ENCODE measurements around the gene RASAL2. TPM values are rescaled to one million over a fixed set of nuclear protein-coding genes. Genes with fewer than 3 reads are reported as not detected.

The RASAL2 gene
- total and polyA plus RNA-seq, 2 donors (not counting 1 experiment from before 2014, with no cell fraction given) = 11.9 to 21.8 TPM

DNA sequence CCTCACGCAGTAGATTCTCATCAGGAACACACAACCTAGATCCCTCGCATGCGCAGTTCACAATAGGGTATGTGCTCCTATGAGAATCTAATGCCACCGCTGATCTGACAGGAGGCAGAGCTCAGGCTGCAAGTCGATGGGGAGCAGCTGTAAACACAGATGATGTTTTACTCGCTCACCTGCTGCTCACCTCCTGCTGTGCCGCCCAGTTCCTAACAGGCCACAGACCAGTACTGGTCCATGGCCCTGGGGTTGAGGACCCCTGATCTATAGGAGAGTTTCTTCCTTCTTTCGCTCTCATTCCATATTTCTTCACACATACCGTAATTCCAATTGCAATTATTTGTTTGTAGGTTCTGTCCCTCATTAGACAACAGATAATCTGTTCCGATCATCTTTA, 299.5 kb downstream of the RASAL2 start:
- H3K9ac ChIP-seq (ENCODE audit: insufficient read depth, low read length) = no peak overlapping the region
- no peaks in the 10 kb centered on the region for H3K9me3 ChIP-seq (ENCODE audit: control insufficient read depth, insufficient read depth, low read depth, low read length)
- no peak for TF ChIP-seq EZH2 (IDR thresholded peaks at IDR 0.05; ENCODE audit: low read length, missing control alignments)
- no peak for TF ChIP-seq CTCF (conservative IDR thresholded peaks at IDR 0.05 in 1 of 2, IDR thresholded peaks at IDR 0.05 in 1 of 2; ENCODE audit: low read depth in 1 of 2, low read length in 2 of 2)
- peaks cover 9% of the 10 kb centered on the region for H3K4me1 ChIP-seq (ENCODE audit: control insufficient read depth, extremely low read depth, insufficient read depth, low read length)
- no peak overlapping the region for H3K27ac ChIP-seq (ENCODE audit: insufficient read depth, low read length)
- no peak overlapping the region for H2AFZ ChIP-seq (ENCODE audit: low read length)
- no peaks in the 10 kb centered on the region for H3K79me2 ChIP-seq (ENCODE audit: control insufficient read depth, insufficient read depth, low read length)
- H4K20me1 ChIP-seq (ENCODE audit: control insufficient read depth, extremely low read depth, insufficient read depth, low read length) = no peaks in the 10 kb centered on the region
- no peaks in the 10 kb centered on the region for H3K36me3 ChIP-seq (ENCODE audit: control insufficient read depth, insufficient read depth, low read length)
- no peak for DNase-seq (ENCODE audit: low read depth in 2 of 2)
- no peak overlapping the region for H3K4me3 ChIP-seq (replicated peaks in 1 of 4; ENCODE audit: control extremely low read depth in 1 of 4, insufficient read depth in 1 of 4, low read depth in 3 of 4, low read length in 4 of 4)
- H3K27me3 ChIP-seq (ENCODE audit: control insufficient read depth, insufficient read depth, low read length) = no peaks in the 10 kb centered on the region
- H3K4me2 ChIP-seq (ENCODE audit: extremely low read depth, insufficient read depth, low read length) = no peak overlapping the region

GRCh38 chr1:178396789-178397188, 302.9 kb downstream of the RASAL2 start:
- Histone ChIP-seq H3K79me2 (ENCODE audit: control insufficient read depth, insufficient read depth, low read length) (no peaks in the 10 kb centered on the region), H3K4me1 (ENCODE audit: control insufficient read depth, extremely low read depth, insufficient read depth, low read length) (no peaks in the 10 kb centered on the region), H3K9ac (ENCODE audit: insufficient read depth, low read length) (no peak overlapping the region), H3K27ac (ENCODE audit: insufficient read depth, low read length) (no peak overlapping the region), H3K36me3 (ENCODE audit: control insufficient read depth, insufficient read depth, low read length) (no peaks in the 10 kb centered on the region), H3K27me3 (ENCODE audit: control insufficient read depth, insufficient read depth, low read length) (no peaks in the 10 kb centered on the region), H2AFZ (ENCODE audit: low read length) (no peak overlapping the region), H3K9me3 (ENCODE audit: control insufficient read depth, insufficient read depth, low read depth, low read length) (no peaks in the 10 kb centered on the region), H3K4me3 (replicated peaks in 1 of 4; ENCODE audit: control extremely low read depth in 1 of 4, insufficient read depth in 1 of 4, low read depth in 3 of 4, low read length in 4 of 4) (no peak overlapping the region), H4K20me1 (ENCODE audit: control insufficient read depth, extremely low read depth, insufficient read depth, low read length) (no peaks in the 10 kb centered on the region), H3K4me2 (ENCODE audit: extremely low read depth, insufficient read depth, low read length) (no peak overlapping the region)
- no peak for DNase-seq (ENCODE audit: low read depth in 2 of 2)
- peak in 1 of 2 donors; percentile 3 for TF ChIP-seq CTCF (conservative IDR thresholded peaks at IDR 0.05 in 1 of 2, IDR thresholded peaks at IDR 0.05 in 1 of 2; ENCODE audit: low read depth in 1 of 2, low read length in 2 of 2)
- TF ChIP-seq EZH2 (IDR thresholded peaks at IDR 0.05; ENCODE audit: low read length, missing control alignments) = no peak

- H3K4me1 ChIP-seq (ENCODE audit: control insufficient read depth, extremely low read depth, insufficient read depth, low read length) = no peaks in the 10 kb centered on the region
- H3K79me2 ChIP-seq (ENCODE audit: control insufficient read depth, insufficient read depth, low read length) = no peaks in the 10 kb centered on the region
- H3K36me3 ChIP-seq (ENCODE audit: control insufficient read depth, insufficient read depth, low read length) = no peaks in the 10 kb centered on the region
- no peak overlapping the region for H3K4me2 ChIP-seq (ENCODE audit: extremely low read depth, insufficient read depth, low read length)
- TF ChIP-seq CTCF (conservative IDR thresholded peaks at IDR 0.05 in 1 of 2, IDR thresholded peaks at IDR 0.05 in 1 of 2; ENCODE audit: low read depth in 1 of 2, low read length in 2 of 2) = no peak
- no peak for TF ChIP-seq EZH2 (IDR thresholded peaks at IDR 0.05; ENCODE audit: low read length, missing control alignments)
- H2AFZ ChIP-seq (ENCODE audit: low read length) = no peak overlapping the region
- H3K9me3 ChIP-seq (ENCODE audit: control insufficient read depth, insufficient read depth, low read depth, low read length) = no peaks in the 10 kb centered on the region
- no peak overlapping the region for H3K9ac ChIP-seq (ENCODE audit: insufficient read depth, low read length)
- no peaks in the 10 kb centered on the region for H4K20me1 ChIP-seq (ENCODE audit: control insufficient read depth, extremely low read depth, insufficient read depth, low read length)
- no peak overlapping the region for H3K27ac ChIP-seq (ENCODE audit: insufficient read depth, low read length)
- DNase-seq (ENCODE audit: low read depth in 2 of 2) = peak; percentile 24 to 25
- H3K27me3 ChIP-seq (ENCODE audit: control insufficient read depth, insufficient read depth, low read length) = no peaks in the 10 kb centered on the region
- H3K4me3 ChIP-seq (replicated peaks in 1 of 4; ENCODE audit: control extremely low read depth in 1 of 4, insufficient read depth in 1 of 4, low read depth in 3 of 4, low read length in 4 of 4) = no peak overlapping the region
Observed at GRCh38 chr1:178397678-178398077, 303.8 kb downstream of the RASAL2 start.
